T follicular helper cell (primary cell): ENCODE results near the gene GPR176.
A peak's percentile ranks its signal among the peaks of the same experiment; 100 is the strongest.

Experiments used
- DNase-seq: peaks from one replicate; pipeline ENCODE4 v3.0.0-alpha.2; 2020; ENCODE audit warnings: low read depth

GPR176 gene

DNA sequence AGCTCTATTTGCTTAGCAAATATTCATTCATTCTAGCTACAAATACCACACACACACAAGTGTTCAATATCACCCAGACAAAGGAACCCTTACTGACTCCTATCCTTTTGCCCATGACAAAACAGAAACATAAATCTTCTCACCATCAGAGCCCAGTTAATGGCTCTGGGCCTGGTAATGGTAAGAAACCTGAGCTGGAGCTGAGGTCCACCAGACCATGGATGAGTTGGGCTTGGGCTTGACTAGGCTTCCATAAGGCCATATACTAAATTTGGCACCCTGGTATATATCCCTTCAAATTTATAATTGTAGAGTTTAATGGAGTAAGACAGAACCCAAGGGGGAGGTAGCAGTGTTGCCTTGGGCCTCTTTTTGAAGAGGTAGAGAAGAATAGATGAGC lies 29.4 kb downstream of the GPR176 start:
- no peak for DNase-seq

DNA sequence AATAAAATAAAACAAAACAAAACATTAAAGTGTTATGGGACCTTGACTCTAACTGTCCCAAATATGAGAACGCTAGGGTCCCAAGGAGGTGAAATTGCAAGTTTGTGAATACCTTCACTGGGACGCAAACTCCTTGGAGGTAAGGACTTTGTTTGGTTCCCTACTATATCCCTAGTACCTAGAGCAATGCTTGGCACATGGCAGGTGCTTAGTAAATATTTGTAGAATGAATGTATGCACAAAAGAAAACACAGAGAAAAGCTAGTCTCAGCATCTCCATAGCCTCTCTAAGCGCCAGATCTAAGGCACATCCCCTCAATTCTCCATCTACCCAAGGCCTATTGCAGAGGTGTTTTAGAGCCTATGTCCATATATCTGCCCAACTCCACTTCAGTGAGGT lies 30.5 kb downstream of the GPR176 start:
- DNase-seq: no peak

DNA sequence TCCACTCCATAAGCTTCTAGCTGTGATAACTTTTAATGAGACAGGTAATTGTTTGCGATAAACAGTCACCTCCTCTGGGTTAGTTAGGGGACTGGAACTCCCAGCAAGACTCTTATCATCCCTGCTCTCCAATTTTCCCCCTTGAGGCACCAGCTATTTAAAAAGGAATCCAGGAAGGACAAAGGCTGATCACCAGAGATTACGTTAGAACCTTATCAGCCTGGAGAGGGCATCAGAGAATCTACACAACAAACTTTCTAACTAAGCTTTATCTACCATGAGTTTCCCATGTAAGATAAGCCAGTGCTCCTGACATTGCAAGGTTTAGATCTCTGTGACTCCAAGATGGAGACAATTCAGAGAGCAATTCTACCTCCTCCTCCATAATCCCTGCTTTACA lies 31.3 kb downstream of the GPR176 start:
- no peak for DNase-seq

DNA sequence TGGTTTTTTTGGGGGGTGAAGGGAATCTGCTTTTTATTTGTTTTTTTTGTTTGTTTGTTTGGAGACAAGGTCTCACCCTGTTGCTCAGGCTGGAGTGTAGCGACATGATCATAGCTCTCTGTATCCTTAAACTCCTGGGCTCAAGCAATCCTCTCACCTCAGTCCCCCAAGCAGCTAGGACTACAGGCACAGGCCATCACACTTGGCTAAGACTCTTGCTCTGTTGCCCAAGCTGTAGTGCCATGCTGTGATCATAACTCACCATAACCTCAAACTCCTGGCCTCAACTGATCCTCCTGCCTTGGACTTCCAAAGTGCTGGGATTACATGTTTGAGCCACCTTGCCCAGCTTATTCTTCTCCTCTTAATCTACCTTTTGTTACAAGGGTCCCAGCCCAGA lies 31.8 kb downstream of the GPR176 start:
- DNase-seq: no peak

DNA sequence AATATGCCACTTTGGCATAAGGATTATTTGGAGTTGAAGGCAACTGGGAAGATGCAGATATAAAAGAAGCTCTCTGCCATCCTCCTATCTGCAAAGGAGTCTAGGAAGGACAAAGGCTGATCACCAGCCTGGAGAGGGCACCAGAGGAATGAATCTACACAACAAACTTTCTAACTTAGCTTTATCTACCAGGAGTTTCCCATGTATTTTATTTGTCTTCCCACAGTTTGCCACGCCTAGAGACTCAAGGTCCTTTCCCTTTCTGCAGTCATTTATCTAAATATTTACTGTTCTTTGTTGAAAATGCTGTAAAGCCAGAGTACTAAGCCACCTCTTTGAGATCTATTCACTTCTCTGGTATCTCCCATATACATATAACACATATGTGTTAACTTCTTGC lies 32.2 kb downstream of the GPR176 start:
- DNase-seq: no peak

DNA sequence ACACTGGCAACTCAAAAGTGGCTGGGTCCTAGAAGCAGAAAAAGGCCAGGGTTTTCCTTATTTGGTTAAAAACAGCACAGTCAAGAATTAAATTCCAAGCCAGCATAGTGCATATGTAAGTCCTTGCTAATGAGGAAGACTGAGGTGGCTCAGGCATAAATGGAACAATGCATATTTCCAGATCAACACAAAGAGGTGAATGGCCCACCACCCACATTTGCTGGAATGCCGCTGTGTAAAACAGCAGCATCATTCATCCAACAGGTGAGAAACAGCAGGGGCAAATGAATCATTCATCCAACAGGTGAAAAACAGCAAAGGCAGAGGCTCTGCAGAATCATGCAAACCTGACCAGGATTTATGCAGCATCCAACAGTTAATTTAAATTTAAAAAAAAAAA lies 32.9 kb downstream of the GPR176 start:
- no peak for DNase-seq

GRCh38 chr15:39886418-39886817 lies 33.6 kb downstream of the GPR176 start:
- DNase-seq: no peak

DNA sequence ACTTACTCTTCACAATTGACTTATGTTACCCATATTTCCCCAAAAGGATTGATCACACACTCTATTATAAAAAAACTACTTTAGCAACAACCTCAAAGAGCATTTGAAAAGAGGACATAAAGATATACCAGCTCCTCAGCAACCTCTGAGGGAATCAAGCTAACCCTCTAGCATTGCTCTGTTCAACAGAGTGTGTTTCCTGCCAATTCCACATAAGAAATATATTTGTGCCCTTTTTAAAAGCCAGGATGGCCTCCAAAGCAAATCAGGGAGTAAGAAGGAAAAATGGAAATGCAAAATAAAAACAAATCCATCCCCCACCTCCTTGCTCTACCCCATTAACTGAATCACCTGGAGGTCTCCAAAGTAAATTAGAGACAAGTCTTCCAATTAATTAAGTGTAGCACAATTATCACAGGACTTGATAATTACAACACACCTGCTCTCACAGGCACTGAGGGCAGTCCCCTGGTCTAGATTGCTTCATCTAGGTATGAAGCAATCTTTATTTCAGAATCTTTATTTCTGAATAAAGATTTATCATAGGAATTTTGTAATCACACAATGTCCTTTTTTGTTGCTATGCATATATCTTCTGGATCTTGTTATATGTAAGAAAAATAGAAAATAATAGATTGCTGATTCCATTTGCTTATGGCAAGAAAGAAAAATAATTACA lies 34.8 kb downstream of the GPR176 start:
- no peak for DNase-seq

- no peak for DNase-seq
Measured at GRCh38 chr15:39884351-39884750, 35.7 kb downstream of the GPR176 start.

GRCh38 chr15:39882602-39883001 lies 37.5 kb downstream of the GPR176 start:
- DNase-seq: no peak

DNA sequence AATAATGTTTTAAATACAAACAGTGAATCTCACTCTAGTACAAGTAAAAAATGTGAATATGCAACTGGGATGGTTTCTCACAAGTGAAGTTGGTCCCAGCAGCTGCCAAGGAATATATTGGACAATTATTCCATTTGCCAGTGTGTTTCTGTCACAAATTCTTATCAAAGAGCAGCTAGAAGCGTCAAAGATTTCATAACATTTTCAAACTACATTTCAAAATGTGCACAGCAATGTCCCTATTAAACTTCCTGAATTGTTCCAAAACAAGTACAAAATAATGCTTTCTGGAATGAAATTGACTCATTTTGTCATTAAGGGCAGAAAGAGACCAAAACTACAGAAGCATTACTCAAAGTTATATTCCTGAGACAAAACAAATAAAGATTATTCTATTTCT lies 38.3 kb downstream of the GPR176 start:
- DNase-seq: no peak

GRCh38 chr15:39880718-39881387 lies 39.2 kb downstream of the GPR176 start:
- DNase-seq: no peak

DNA sequence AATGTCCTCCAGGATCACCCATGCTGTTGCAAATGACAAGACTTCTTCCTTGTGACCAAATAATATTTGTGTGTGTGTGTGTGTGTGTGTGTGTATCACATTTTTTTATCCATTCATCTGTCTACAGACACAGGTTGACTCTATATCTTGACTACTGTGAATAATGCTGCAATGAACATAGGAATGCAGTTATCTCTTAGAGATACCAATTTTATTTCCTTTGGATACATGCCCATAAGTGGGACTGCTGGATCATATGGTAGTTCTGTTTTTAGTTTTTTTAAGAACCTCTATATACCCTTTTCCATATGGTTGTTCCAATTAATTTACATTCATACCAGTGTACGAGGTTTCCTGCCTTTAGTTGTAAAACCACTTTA lies 41.7 kb downstream of the GPR176 start:
- no peak for DNase-seq

- DNase-seq: peak; percentile 3
Measured at GRCh38 chr15:39874890-39875549, 45.0 kb downstream of the GPR176 start.

DNA sequence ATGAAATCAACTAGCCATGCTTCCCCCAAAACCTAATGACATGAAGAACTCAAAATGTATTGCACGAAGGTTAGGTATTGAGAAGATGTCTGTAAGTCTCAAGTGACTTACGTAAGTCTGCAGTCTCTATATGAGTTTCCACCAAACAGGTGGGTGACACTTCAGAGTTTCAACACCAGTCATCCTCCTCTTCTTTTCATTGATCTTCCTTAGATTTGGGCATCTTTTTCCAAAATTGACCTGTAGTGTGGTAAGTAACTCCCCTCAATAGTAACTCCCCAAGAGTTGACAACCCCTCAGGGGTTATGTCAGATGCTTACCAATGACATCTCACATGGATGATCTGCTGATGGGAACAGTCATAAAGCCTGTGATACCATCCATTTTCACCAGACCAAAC lies 46.1 kb downstream of the GPR176 start:
- DNase-seq: no peak

- no peak for DNase-seq
Measured at GRCh38 chr15:39870537-39870936, 49.5 kb downstream of the GPR176 start.

DNA sequence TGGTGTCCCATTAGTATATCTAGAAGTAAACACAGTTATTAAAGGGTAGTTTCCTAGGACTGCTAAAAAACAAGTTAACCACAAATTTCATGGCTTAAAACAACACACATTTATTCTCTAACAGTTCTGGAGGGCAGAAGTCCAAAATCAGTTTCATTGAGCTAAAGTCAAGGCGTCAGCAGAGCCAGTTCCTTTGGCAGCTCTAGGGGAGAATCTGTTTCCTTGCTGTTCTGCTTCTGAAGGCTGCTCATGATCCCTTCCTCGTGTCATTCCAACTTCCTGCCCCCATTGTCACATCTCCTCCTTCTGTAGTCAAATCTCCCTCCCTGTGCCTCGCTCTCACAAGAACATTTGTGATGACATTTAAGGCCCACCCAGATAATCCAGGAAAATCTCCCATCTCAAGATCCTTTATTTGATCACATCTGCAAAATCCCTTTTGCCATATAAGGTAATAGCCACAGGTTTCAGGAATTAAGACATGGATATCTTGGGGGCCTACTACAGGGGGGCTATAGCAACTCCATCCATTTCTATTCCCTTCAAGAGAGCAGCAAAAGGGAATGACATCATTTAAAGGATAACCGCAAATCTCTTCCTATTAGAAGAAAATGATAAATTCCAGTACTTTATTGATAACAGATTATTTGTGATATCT lies 50.1 kb downstream of the GPR176 start:
- no peak for DNase-seq

GRCh38 chr15:39869254-39869653 lies 50.8 kb downstream of the GPR176 start:
- no peak for DNase-seq

GRCh38 chr15:39868396-39868795 lies 51.7 kb downstream of the GPR176 start:
- no peak for DNase-seq

DNA sequence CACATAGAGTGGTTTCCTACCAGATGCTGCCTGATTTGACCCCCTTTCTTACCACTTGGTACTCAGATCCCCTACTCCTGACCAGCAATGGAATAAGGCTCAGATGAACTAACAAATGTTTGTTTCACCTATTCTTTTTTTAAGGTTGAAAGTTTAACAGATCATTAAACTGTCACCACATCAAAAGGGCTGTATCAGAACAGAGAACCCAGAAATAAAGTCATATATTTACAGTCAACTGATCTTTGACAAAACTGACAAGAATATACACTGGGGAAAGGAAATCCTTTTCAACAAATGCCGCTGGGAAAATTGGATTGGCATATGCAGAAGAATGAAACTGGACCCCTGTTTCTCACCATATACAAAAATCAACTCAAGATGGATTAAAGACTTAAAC lies 56.0 kb downstream of the GPR176 start:
- DNase-seq: no peak

- no peak for DNase-seq
Measured at GRCh38 chr15:39860871-39861270, 59.2 kb downstream of the GPR176 start.

GRCh38 chr15:39860200-39860599 lies 59.9 kb downstream of the GPR176 start:
- no peak for DNase-seq

GRCh38 chr15:39859636-39860035 lies 60.4 kb downstream of the GPR176 start:
- no peak for DNase-seq
